ENCODE measurements around the gene KRTAP19-8.

The KRTAP19-8 gene

DNA sequence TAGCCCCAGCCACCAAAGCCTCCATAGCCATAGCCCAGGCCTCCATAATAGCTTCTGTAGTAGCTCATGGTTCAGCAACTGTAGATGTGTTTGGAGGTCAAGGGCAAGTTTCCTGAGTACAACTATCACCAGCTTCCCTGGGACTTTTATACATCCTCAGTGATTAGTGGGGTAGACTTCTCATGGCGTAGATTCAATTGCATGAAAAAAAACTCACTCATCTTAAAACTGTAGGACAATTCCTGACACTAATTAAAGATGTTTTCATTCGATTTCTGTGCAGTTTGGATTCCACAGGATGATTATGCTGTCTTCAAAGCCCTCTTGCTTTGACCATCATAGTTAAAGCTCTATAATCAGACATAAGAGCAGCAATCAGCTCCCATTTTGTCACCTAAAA, at the start of gene KRTAP19-8:
Gene KRTAP19-8, minus strand, starts transcription at position 101 of the 400 bp plus-strand sequence. Its CDS starts 33 bp downstream, at position 68.
- no peak for DNase-seq

DNA sequence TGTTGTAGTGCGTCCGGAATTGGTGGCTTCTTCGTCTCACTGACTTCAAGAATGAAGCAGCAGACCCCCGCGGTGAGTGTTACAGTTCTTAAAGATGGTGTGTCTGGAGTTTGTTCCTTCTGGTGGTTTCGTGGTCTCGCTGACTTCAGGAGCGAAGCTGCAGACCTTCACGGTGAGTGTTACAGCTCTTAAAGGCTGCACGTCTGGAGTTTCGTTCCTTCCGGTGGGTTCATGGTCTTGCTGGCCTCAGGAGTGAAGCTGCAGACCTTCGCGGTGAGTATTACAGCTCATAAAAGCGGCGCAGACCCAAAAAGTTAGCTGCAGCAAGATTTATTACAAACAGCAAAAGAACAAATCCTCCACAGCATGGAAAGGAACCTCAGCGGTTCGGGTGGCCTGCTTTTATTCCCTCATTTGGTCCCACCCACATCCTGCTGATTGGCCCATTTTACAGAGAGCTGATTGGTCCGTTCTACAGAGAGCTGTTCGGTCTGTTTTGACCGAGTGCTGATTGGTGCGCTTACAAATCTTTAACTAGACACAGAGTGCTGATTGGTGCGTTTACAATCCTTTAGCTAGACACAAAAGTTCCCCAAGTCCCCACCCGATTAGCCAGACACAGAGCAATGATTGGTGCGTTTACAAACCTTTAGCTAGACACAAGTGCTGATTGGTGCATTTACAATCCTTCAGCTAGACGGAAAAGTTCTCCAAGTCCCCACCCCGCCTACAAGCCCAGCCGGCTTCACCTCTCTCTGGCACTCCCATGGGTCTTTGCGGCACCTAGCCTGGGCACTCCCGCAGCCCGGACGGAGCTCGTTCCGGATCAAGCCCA, 49.6 kb upstream of the KRTAP19-8 start:
- no peak for DNase-seq

DNA sequence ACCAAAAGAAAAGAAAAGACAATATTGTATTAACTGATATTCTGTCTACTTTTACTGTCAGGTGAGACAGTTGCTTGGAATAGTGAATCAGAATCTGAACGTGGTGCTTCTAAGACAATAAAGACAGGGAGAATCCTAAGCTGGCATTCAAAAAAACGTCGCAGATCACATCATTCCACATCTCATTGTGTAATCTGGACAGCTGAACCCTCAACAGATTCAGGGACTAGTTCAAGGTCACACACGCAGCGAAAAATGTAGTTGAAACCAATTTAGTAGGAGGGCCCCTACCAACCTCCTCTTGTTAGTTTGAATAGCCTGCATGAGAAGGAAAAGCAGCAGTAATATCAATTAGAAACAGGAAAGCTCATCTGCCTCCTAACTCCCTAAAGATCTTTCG, 46.4 kb upstream of the KRTAP19-8 start:
- no peak for DNase-seq

- no peak for DNase-seq
Measured at GRCh38 chr21:31078796-31079195, 40.5 kb upstream of the KRTAP19-8 start.

- no peak for DNase-seq
Measured at GRCh38 chr21:31078216-31078615, 39.9 kb upstream of the KRTAP19-8 start.

GRCh38 chr21:31075848-31076247, 37.6 kb upstream of the KRTAP19-8 start:
- DNase-seq: no peak

- DNase-seq: no peak
Measured at GRCh38 chr21:31072533-31072932, 34.3 kb upstream of the KRTAP19-8 start.

DNA sequence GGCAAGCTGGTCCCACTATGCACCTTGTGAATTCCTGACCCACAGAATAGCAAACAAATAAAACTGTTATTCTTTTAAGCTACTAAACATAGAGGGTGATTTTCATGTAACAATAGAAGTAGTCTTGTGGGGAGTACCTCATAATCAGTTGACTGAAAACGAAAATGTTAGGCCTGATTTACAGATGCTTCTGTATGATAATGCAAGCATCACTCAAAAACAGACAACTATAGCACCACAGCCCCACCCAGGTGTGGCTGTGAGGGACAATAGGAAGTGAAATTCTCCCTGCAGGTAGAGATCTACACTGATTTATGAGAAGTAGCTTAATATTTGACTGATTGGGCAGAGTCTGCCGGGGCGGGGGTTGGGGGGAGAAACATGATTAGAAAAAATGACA, 26.5 kb upstream of the KRTAP19-8 start:
- no peak for DNase-seq

DNA sequence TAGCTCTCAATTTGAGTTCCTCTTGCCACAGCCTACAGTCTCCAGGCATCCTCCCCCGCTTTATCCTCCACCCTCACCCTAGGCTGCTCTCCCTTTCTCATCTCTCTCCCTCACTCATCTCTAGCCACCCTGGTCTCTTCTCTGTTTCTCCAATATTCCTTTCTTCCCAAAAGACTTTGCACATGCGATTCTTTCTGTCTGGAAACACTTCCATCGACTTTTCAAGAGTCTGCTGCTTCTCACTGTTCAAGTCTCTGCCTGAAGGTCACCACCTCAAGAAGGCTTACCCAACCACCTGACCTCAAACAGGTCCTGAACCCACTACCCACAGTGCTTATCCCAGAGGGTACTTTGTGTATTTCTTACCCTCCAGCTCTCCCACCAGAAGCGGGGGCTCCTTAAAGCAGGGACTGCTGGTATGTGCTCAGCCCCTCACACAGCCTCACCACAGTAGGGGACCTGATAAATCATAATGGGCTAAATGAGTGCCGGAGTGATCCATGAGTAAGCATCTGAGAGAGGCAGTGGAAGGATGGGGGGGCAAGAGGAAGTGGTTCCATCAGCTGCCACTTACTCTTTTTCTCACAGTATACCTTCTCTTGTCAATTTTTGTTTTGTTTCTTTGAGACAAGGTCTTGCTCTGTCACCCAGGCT, 14.3 kb upstream of the KRTAP19-8 start:
- DNase-seq: no peak

DNA sequence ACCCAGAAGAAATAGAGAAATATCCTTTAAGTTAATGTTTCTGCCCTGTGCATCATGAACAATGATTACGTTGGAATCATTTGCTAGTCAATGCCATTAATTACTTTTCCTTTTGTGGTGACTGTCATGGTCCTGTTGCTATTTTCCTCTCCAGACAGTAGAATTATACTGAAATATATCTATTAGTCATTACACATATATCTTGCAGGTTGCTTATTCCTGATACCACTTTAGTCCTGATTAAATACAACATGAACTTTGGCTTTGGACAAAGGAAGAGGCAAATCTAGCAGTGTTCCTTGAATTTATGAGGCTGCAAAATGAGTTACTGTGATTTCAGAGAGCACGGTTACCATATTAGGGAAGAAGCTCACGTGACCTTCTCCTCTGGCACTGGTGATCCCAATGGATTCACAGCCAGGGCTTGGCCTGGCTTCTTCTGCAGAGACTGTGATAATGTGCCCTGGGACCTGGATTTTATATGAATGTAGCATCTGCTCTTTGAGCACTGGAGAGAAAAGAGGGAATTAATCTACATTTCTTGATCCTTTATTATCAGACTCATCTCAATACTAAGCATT, 12.4 kb upstream of the KRTAP19-8 start:
- DNase-seq: no peak

- no peak for DNase-seq
Measured at GRCh38 chr21:31045841-31046240, 7.6 kb upstream of the KRTAP19-8 start.

DNA sequence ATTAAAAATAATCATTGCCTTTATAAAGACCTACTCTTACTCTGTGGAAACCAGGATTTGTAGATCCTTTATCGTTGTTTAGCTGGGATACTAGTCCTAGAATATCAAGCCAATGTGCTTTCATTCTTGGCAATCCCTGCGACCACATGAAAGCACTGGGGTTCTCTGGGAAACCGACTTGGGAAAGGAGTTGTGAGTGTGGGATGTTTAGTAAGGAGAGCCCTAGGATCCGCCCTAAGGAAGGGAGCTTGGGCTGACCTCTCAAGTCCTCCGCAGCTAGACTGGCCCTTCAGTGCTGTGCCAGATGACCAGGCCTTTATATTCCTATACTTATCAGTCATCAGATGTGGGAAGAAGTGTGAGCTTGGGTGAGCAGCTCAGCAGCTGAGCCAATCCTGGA, 5.2 kb upstream of the KRTAP19-8 start:
- no peak for DNase-seq

- no peak for DNase-seq
Measured at GRCh38 chr21:31042080-31042464, 3.8 kb upstream of the KRTAP19-8 start.

- DNase-seq: no peak
Measured at GRCh38 chr21:31041295-31042079, 3.2 kb upstream of the KRTAP19-8 start.

- no peak for DNase-seq
Measured at GRCh38 chr21:31034378-31034777, 3.9 kb downstream of the KRTAP19-8 start.

DNA sequence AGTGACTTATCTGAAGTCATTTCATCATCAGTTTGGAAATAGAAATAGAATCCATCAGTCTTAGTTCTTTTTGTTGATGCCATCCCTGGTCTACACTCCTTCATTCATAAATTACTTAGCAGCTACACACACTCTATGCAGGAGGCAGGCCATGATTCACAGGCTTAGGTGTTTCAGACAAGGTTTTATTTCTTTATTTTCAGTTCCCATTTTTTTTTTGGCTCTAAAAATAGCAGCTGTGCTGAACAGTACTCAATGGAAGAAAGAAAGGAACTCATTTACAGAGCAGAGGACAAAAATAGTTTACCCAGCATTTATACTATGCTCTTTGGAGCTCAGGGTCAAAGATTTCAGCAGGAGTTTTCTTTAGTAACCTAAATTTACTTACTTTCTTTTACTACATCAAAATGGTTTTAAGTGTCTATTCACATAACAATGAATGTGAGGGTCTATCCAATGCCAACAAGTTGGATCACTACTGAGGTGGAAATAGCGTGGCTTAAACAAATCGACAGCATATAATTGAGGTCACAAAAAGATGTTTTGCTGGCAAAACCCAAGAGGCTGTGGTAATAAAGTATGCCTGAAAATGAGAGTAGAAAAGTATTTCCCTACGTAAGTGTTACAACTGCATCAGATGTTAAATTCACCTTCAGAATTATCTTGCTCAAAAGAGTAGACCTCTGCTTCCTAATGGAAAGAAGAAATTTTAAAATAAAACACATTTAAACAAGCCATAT, 7.7 kb downstream of the KRTAP19-8 start:
- no peak for DNase-seq

GRCh38 chr21:31023680-31024079, 14.6 kb downstream of the KRTAP19-8 start:
- no peak for DNase-seq

- no peak for DNase-seq
Measured at GRCh38 chr21:31022306-31022705, 16.0 kb downstream of the KRTAP19-8 start.

DNA sequence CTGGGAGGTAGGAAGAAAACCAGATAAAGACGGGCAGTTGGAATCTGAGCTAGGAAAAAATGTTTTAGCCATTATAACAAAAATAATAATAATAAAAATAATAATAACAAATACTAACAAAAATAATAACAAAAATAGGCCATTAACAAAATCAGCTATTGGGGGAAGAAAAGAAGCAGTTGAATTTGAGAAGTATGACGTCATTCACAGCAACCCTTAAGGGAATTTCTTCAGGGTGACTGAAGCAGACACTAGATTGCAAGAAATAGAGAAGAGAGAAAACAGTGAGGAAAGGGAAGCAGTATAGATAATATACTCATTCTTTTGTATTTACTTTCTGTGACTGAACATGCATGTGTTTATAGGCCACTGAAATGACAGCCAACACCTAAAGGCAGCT, 20.0 kb downstream of the KRTAP19-8 start:
- no peak for DNase-seq

- DNase-seq: no peak
Measured at GRCh38 chr21:31014891-31015290, 23.4 kb downstream of the KRTAP19-8 start.

DNA sequence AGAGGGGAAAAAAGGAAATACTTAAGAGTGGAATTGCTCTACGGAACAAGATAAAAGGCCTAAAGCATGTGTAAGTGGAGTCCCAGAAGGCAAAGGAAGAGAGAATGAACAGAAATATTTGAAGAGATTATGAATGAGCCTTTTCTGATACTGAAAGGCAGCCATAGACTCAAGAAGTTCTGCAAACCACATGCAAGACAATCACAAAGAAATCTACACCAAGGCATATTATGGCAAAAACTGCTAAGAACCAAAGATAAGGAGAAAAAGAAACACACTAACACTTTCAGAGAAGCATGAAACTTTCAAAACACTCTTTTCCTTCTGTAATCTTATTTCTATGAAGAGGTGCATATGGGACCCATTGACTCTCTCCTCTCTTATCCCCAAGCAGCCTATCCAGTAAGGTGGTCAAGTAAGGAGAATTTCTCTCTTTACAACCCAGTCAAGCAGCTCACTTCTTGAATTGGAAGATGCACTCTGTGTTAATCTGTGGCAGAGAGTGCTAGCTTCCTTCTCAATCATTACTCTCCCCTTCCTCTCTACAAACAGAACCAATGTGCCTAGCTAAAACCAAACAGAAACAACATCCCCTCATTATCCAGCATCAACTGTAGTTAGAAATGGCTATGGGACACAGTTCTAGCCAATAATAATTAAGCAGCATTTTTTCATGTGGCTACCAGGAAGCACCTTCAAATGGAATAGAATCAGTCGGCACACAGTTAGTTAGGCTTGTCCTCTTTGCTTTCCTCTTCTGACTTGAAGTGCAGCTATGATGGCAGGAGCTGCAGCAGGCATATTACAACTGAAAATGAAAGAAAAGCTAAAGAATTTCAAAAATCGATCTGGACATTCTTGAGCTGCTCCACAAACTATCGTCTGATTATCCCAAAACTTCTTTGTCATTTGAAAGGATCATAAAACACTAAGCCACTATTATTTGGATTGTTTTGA, 25.9 kb downstream of the KRTAP19-8 start:
- DNase-seq: no peak

Data from activated effector memory CD4-positive, alpha-beta T cell treated with Interleukin-2 at 50 U/mL for 16 hours (primary cell).